Upper lobe of left lung (tissue), 6 donors: ENCODE data around the gene CACUL1. TPM values are rescaled to one million over a fixed set of nuclear protein-coding genes. Genes with fewer than 3 reads are reported as not detected.

ENCODE experiments used
- ATAC-seq, 2 donors: fragments of 200-7000 bp; cut with Tn5 transposase; one replicate each; pipeline ENCODE4 v1.9.1; 2022; ENCODE audit warnings: mild to moderate bottlenecking in 2 of 2, moderate library complexity in 2 of 2; ENCODE audit not compliant: low FRiP score in 2 of 2
- DNase-seq, 2 donors: peaks; one replicate each; pipeline ENCODE4 v3.0.0-alpha.2; 2019 to 2020
- H3K27ac ChIP-seq, 4 donors: fragments of 200-600 bp; sonication (generic); one replicate each; pipeline ENCODE4 v1.5.1; 2016 to 2019
- H3K27me3 ChIP-seq, 4 donors: fragments of 200-600 bp; sonication (generic); one replicate each; pipeline ENCODE4 v1.5.1; 2017 to 2019
- H3K36me3 ChIP-seq, 4 donors: fragments of 200-600 bp; sonication (generic); one replicate each; pipeline ENCODE4 v1.5.1; 2016 to 2019
- H3K4me1 ChIP-seq, 4 donors: fragments of 200-600 bp; sonication (generic); one replicate each; pipeline ENCODE4 v1.5.1; 2018 to 2019
- H3K4me3 ChIP-seq, 4 donors: fragments of 200-600 bp; sonication (generic); one replicate each; pipeline ENCODE4 v1.5.1; 2017 to 2019; ENCODE audit warnings: mild to moderate bottlenecking in 2 of 4, moderate library complexity in 1 of 4
- H3K9me3 ChIP-seq, 4 donors: fragments of 200-600 bp; sonication (generic); one replicate each; pipeline ENCODE4 v1.5.1; 2018 to 2019
- EP300 ChIP-seq, 4 donors: sonication (generic); formaldehyde crosslinking; IDR thresholded peaks; one replicate each; pipeline ENCODE4 v1.5.1; 2017; ENCODE audit warnings: antibody characterized with exemption in 4 of 4, control low read depth in 2 of 4
- POLR2A ChIP-seq, 4 donors: fragments of 450-650 bp; IDR thresholded peaks; one replicate each; pipeline ENCODE4 v1.5.1; 2016 to 2017; ENCODE audit warnings: antibody characterized with exemption in 4 of 4, mild to moderate bottlenecking in 2 of 4
- POLR2AphosphoS5 ChIP-seq, 2 donors: sonication (generic); formaldehyde crosslinking; IDR thresholded peaks; one replicate each; pipeline ENCODE4 v1.5.1; 2017; ENCODE audit warnings: antibody characterized with exemption in 2 of 2
- WGBS, 2 donors: methylation state at CpG; one replicate each; pipeline ENCODE4 v1.1.5; 2017 to 2018; 5-methylcytosine and 5-hydroxymethylcytosine counted together
- total RNA-seq, 6 donors: library from RNA; depleted of rRNA in 4 of 6; stranded (reverse); fragments of >200 nt in 4 of 6; gene quantifications; one replicate each; pipeline versions ENCODE4 v1.1.0 to v1.2.1, GENCODE V29; 2016 to 2021
- TF ChIP-seq, protein P1 (sequence below), 6 experiments: fragments of 450-650 bp in 4 of 6; fragments of 200-600 bp in 2 of 6; sonication (generic) in 2 of 6; IDR thresholded peaks; one replicate each; pipeline ENCODE4 v1.5.1; 2016 to 2019; ENCODE audit warnings: antibody characterized with exemption in 6 of 6
- donor health status: DM: no; HTN: no; CAD: no; lungs with moderate emphysema.
- donor health status: DM: no; HTN: yes; CAD: no; lungs with severe emphysema.

Gene CACUL1
- total RNA-seq, 6 donors from 2014 or later, result 23.3 to 44.0 (median 38.2) TPM

DNA sequence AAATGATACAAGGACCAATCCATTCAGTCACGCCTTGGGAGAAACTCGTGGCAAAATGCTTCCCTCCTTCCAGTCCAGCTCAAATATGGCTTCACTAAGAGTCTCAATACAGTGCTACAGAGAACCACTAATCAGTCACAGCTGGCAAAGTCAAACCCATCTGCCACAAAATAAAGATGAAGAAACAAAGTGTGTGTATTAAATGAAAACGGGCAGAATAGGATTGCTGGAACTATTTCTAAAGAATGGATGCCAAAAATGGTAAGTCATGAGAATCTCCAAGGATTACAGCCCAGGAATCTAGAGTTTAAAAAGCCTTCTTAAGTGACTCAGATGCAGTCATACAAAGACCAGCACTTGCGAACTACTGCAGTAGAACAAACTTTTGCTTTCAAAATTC is 61.9 kb downstream of the CACUL1 start:
- peaks cover 0 to 27% (median 14%) of the 10 kb centered on the region in 4 donors for H3K36me3 ChIP-seq

DNA sequence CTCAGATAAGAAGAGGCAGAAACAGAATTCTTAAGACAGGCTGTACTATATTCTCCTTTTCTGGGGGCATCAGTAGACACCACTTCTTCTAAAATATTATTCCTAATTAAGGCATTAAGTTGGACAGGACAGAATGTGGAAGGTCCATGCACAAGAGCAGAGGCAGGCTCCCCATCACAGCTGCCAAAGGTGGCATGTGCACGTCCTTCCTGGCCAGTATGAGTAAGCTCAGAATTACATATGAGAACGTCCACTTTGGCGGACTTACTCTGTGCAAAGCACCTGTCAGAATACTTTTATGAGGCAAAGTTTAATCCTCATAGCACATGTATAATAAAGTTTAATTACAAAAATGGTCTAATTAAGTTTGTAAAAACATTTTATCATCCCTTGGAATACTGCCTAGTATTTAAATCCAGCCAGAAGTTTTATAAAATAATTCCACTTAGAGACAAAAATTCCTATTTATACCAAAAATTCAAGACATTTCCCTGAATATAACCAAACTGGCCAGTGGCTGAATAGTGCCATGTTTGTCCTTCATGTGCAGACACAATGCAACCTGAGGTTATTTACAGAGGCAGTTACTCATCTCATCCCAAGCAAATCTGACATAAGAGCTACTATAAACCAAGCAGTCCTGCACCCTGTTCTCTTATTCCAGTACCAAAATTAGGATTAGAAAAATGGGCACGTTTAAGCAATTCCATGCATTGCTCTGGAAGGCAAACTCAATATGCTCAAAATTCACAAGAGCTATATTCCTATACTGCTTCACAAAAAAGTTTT is 65.5 kb downstream of the CACUL1 start:
- no peak for TF ChIP-seq POLR2AphosphoS5 (IDR thresholded peaks at IDR 0.05)
- no peak for TF ChIP-seq EP300 (IDR thresholded peaks at IDR 0.05)
- no peak for TF ChIP-seq POLR2A (IDR thresholded peaks at IDR 0.05)
- TF ChIP-seq, protein P1, sequence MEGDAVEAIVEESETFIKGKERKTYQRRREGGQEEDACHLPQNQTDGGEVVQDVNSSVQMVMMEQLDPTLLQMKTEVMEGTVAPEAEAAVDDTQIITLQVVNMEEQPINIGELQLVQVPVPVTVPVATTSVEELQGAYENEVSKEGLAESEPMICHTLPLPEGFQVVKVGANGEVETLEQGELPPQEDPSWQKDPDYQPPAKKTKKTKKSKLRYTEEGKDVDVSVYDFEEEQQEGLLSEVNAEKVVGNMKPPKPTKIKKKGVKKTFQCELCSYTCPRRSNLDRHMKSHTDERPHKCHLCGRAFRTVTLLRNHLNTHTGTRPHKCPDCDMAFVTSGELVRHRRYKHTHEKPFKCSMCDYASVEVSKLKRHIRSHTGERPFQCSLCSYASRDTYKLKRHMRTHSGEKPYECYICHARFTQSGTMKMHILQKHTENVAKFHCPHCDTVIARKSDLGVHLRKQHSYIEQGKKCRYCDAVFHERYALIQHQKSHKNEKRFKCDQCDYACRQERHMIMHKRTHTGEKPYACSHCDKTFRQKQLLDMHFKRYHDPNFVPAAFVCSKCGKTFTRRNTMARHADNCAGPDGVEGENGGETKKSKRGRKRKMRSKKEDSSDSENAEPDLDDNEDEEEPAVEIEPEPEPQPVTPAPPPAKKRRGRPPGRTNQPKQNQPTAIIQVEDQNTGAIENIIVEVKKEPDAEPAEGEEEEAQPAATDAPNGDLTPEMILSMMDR (IDR thresholded peaks at IDR 0.05), result no peak
- Histone ChIP-seq H3K36me3 (peaks cover 13 to 54% (median 30%) of the 10 kb centered on the region in 4 donors), H3K4me1 (peaks cover 0 to 5% (median 0%) of the 10 kb centered on the region in 4 donors), H3K27me3 (no peaks in the 10 kb centered on the region), H3K4me3 (no peak overlapping the region), H3K9me3 (no peaks in the 10 kb centered on the region), H3K27ac (no peak overlapping the region)
- ATAC-seq (no peak), DNase-seq (no peak)
- 90 to 96% methylated on average over 4 of the region's 4 CpGs for WGBS, 2 donors

More for the DNA sequence above, 61.9 kb downstream of the CACUL1 start:
- Histone ChIP-seq H3K4me3 (no peak overlapping the region), H3K4me1 (peaks cover 0 to 5% (median 0%) of the 10 kb centered on the region in 4 donors), H3K27me3 (no peaks in the 10 kb centered on the region), H3K9me3 (no peaks in the 10 kb centered on the region), H3K27ac (no peak overlapping the region)
- WGBS, 2 donors, result 79 to 82% methylated on average over 4 of the region's 4 CpGs
- ATAC-seq (peak in 1 of 2 donors; percentile 71), DNase-seq (no peak)
- TF ChIP-seq POLR2AphosphoS5 (IDR thresholded peaks at IDR 0.05), result no peak
- TF ChIP-seq, protein P1 (IDR thresholded peaks at IDR 0.05), result no peak

DNA sequence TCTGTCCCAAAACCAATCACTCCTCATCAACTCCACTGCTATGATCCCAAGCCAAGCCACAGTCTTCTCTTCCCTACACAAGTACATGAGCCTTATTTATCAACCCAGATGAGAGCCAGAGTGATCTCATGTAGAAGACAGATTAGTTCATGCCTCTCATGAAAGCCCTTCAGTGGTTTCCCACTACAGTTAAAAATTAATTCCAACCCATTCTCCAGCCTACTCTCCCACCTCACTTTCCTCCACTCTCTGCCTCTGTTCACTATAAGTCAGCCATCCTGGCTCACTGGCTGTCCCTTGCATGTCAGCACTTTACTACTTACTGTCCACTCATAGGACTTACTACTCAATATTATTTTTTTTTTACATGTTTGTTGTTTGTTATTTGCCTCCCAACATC is 67.3 kb downstream of the CACUL1 start:
- Histone ChIP-seq H3K9me3 (no peaks in the 10 kb centered on the region), H3K36me3 (peaks cover 13 to 61% (median 34%) of the 10 kb centered on the region in 4 donors), H3K4me1 (no peaks in the 10 kb centered on the region), H3K27ac (no peak overlapping the region), H3K4me3 (no peak overlapping the region), H3K27me3 (no peaks in the 10 kb centered on the region)
- no peak for DNase-seq
- ATAC-seq, result no peak
- TF ChIP-seq, protein P1 (IDR thresholded peaks at IDR 0.05), result no peak
- TF ChIP-seq EP300 (IDR thresholded peaks at IDR 0.05) (no peak), POLR2A (IDR thresholded peaks at IDR 0.05) (no peak), POLR2AphosphoS5 (IDR thresholded peaks at IDR 0.05) (no peak)

DNA sequence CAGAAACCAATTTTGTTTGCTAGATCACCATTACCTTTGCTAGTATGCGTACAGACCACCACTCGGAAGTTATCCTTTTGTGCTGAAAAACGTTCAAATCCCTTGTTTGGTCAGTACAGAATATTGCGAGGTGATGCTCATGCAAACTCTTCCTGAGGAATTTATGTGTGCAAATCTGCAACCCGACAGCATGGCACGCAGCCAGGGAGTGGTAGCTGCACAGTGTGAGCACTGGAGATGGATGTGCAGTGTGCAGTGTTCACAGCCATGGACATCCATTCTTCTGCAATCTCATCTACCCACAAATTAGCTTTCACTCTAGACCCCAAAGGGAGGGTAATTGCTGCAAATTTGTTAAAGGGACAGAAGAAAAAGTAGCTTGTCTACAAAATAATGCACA is 72.2 kb downstream of the CACUL1 start:
- no peak overlapping the region for H3K4me3 ChIP-seq
- H3K9me3 ChIP-seq, result no peaks in the 10 kb centered on the region
- ATAC-seq (no peak), DNase-seq (no peak)
- H3K27me3 ChIP-seq, result no peaks in the 10 kb centered on the region
- no peaks in the 10 kb centered on the region for H3K4me1 ChIP-seq
- peaks cover 10 to 50% (median 21%) of the 10 kb centered on the region in 4 donors for H3K36me3 ChIP-seq
- WGBS, 2 donors, result 89 to 91% methylated on average over 6 of the region's 6 CpGs
- H3K27ac ChIP-seq, result no peak overlapping the region
- TF ChIP-seq, protein P1 (IDR thresholded peaks at IDR 0.05), result no peak
- TF ChIP-seq POLR2A (IDR thresholded peaks at IDR 0.05) (no peak), POLR2AphosphoS5 (IDR thresholded peaks at IDR 0.05) (no peak), EP300 (IDR thresholded peaks at IDR 0.05) (no peak)

DNA sequence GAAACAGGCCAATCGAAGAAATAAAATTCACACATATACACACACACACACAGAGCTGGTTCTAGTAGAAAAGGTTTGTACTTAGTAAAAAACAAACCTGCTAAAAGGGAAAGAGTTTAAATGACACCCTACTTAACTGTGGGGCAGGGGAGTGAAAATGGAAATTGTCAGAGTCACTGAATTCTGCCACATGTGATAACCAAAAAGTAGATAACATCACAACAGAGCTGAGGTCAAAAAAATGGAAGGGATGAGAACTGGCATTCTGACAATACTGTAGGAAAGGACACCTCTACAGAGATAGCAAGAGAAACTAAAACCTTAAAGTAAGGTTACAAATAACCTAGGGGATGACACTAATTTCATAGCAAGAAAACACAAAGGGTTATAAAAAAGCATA is 74.6 kb downstream of the CACUL1 start:
- 93 to 97% methylated on average over 1 of the region's 1 CpG for WGBS, 2 donors
- no peak for TF ChIP-seq EP300 (IDR thresholded peaks at IDR 0.05)
- no peak for TF ChIP-seq POLR2AphosphoS5 (IDR thresholded peaks at IDR 0.05)
- TF ChIP-seq POLR2A (IDR thresholded peaks at IDR 0.05), result no peak
- TF ChIP-seq, protein P1 (IDR thresholded peaks at IDR 0.05), result no peak
- no peaks in the 10 kb centered on the region for H3K4me1 ChIP-seq
- DNase-seq (no peak), ATAC-seq (no peak)
- no peaks in the 10 kb centered on the region for H3K9me3 ChIP-seq
- H3K27ac ChIP-seq, result no peak overlapping the region
- peaks cover 5 to 32% (median 12%) of the 10 kb centered on the region in 4 donors for H3K36me3 ChIP-seq
- H3K4me3 ChIP-seq, result no peak overlapping the region
- no peaks in the 10 kb centered on the region for H3K27me3 ChIP-seq
